Adipose tissue (tissue), 3 donors: ENCODE data around the gene KIR3DL3. TPM values are rescaled to one million over a fixed set of nuclear protein-coding genes. Genes with fewer than 3 reads are reported as not detected.
"Not testable (repeated sequence)": the region's sequence is repeated elsewhere in the genome, so short reads cannot be mapped to it uniquely, and the experiment has no call there.

Experiments used
- H3K27ac ChIP-seq: one replicate; pipeline ENCODE4 v1.5.1; 2013; ENCODE audit warnings: low read depth, low read length
- WGBS, 3 donors: extraction: QIAGEN DNeasy Blood & Tissue Kit; methylation state at CpG; one replicate each; pipeline ENCODE4 v1.1.7; 2013; 5-methylcytosine and 5-hydroxymethylcytosine counted together
- polyA plus RNA-seq, 3 donors: library from polyadenylated mRNA; stranded (reverse); fragments of 200-250 nt; gene quantifications; one replicate each; pipeline ENCODE4 v1.2.3, GENCODE V29; 2013
- donor health status: healthy with polysubstance abuse.
- donor health status: Bipolar disorder and iron deficiency.
- donor health status: healthy.

KIR3DL3 gene
- polyA plus RNA-seq: not detected

DNA sequence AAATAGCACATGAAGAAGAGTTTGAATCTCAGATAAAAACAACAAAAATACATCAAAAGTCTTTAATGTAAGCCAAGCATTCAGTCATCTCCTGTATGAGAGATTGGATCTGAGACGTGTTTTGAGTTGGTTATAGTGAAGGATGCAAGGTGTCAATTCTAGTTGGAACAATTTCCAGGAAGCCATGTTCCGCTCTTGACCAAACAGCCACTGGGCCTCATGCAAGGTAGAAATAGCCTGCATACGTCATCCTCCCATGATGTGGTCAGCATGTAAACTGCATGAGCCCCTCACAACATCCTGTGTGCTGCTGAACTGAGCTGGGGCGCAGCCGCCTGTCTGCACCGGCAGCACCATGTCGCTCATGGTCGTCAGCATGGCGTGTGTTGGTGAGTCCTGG is at the start of gene KIR3DL3:
Gene KIR3DL3, plus strand, starts transcription at position 301 of the 400 bp plus-strand sequence. Its CDS starts 55 bp downstream, at position 356.
- 82 to 87% (median 83%) methylated on average over 9 of the region's 9 CpGs for WGBS, 3 donors
- H3K27ac ChIP-seq: no peak within 1 kb of the TSS

DNA sequence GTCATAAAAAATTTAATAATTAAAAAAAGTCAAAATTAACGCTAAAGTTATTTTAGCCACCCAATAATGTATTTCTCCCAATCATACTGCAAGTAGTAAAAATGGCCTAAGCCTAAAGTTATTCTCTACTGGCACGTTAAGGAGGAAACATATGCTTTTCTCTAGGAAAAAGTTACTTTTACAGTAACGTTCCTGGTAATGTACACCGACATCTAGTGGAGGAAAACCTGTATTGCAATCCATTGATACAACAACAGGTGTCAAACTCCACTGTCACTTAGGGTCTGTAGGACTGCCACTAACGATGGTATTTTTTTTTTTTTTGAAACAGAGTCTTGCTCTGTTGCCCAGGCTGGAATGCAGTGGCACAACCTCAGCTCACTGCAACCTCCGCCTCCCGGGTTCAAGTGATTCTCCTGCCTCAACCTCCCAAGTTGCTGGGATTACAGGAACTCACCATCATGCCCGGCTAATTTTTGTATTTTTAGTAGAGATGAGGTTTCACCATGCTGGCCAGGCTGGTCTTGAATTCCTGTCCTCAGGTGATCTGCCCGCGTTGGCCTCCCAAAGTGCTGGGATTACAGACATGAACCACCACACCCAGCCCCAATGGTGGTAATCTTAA is 47.9 kb upstream of the KIR3DL3 start:
- WGBS, 3 donors: 16 to 28% (median 25%) methylated on average over 10 of the region's 10 CpGs
- H3K27ac ChIP-seq: not testable (repeated sequence)

GRCh38 chr19:54677217-54677616 is 47.0 kb upstream of the KIR3DL3 start:
- H3K27ac ChIP-seq: no peak overlapping the region
- 59 to 62% (median 61%) methylated on average over 4 of the region's 4 CpGs for WGBS, 3 donors

DNA sequence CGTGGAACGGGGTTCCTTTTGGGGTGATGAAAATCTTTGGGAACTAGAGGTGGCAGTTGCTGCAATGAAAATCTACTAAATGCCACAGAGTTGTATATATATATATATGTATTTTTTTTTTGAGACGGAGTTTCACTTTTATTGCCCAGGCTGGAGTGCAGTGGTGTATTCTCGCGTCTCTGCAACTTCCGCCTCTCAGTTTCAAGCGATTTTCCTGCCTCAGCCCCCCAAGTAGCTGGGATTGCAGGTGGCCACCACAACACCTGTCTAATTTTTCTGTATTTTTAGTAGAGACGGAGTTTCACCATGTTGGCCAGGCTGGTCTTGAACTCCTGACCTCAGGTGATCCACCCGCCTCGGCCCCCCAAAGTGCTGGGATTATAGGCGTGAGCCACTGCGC is 42.6 kb upstream of the KIR3DL3 start:
- not testable (repeated sequence) for H3K27ac ChIP-seq
- 77 to 82% (median 79%) methylated on average over 12 of the region's 12 CpGs for WGBS, 3 donors

- WGBS, 3 donors: 45 to 56% (median 52%) methylated on average over 7 of the region's 7 CpGs
- H3K27ac ChIP-seq: no peak overlapping the region
Measured at GRCh38 chr19:54682306-54682856, 41.9 kb upstream of the KIR3DL3 start.

GRCh38 chr19:54684527-54684926 is 39.7 kb upstream of the KIR3DL3 start:
- 23 to 28% (median 24%) methylated on average over 3 of the region's 3 CpGs for WGBS, 3 donors
- H3K27ac ChIP-seq: no peak overlapping the region

DNA sequence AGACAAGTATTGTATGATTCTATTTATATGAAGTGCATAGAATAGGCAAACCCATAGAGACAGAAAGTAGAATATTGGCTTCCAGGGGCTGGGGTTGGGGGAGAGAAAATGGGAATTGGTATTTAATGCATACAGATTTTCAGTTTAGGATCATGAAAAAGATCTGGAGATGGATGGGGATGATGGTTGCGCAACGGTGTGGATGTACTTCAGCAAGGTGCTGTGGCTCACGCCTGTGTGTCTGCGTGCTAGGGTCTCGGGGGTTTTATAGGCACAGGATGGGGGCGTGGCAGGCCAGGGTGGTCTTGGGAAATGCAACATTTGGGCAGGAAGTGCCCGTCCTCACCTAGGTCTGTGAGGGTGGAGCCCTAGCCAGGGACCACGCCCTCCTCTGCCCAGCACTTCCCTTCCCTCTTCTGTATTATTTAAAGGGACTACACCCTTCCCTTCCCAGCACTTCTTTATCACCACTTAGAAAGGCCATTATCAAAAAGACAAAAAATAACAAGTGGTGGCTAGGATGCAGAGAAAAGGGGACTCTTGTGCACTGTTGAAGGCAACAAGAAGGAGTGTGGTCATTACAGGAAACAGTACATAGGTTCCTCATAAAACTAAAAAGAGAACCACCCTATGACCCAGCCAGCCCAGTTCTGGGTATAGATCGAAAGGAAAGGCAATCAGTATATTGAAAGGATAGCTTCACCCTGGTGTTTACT is 32.5 kb upstream of the KIR3DL3 start:
- 48 to 67% (median 63%) methylated on average over 9 of the region's 9 CpGs for WGBS, 3 donors
- H3K27ac ChIP-seq: no peak overlapping the region

DNA sequence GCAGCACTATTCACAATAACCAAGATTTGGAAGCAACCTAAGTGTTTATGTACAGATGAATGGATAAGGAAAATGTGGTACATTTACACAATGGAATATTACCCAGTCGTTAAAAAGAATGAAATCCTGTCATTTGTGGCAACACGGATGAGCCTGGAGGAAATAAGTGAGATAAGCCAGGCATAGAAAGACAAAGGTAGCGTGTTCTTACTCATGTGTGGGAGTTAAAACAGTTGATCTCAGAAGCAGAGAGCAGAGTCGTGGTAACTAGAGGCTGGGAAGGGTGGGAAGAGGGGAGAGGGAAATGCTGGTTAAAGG is 32.0 kb upstream of the KIR3DL3 start:
- 45 to 75% (median 68%) methylated on average over 4 of the region's 4 CpGs for WGBS, 3 donors
- no peak overlapping the region for H3K27ac ChIP-seq

DNA sequence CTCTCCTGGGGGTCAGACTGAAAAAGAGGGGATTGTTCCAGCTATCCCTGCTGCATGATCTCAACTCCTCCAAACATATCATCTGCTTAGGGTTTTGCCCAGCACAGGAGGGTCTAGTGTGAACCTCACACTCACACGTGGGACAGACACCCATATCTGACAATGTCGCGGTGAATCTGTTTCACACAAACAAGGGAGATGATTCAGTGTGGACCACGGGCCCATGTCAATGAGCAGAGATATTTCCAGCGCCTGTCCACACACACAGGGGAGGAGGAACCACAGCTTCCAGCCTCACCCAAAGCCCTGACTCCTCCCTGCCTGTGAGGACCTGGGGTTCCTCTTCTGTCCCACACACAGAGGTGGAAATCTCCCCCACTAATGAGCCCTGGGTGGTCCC is 29.6 kb upstream of the KIR3DL3 start:
- 65 to 80% (median 77%) methylated on average over 5 of the region's 5 CpGs for WGBS, 3 donors

GRCh38 chr19:54696117-54696548 is 28.1 kb upstream of the KIR3DL3 start:
- H3K27ac ChIP-seq: no peak overlapping the region
- 63 to 67% (median 63%) methylated on average over 8 of the region's 8 CpGs for WGBS, 3 donors

More for the DNA sequence above, 29.6 kb upstream of the KIR3DL3 start:
- H3K27ac ChIP-seq: no peak overlapping the region

GRCh38 chr19:54696766-54697165 is 27.5 kb upstream of the KIR3DL3 start:
- no peak overlapping the region for H3K27ac ChIP-seq
- 5 to 38% (median 35%) methylated on average over 2 of the region's 2 CpGs for WGBS, 3 donors

DNA sequence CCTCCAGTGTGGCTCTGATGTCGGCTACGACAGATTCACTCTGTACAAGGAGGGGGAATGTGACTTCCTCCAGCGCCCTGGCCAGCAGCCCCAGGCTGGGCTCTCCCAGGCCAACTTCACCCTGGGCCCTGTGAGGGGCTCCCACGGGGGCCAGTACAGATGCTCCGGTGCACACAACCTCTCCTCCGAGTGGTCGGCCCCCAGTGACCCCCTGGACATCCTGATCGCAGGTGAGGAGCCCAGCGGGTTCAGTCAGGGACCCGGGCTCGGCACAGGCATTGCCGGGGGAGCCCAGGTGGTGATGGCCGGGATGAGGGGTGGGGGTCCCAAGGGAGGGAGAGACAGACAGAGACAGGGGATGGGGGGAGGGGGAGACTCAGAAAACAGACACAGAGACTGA is 26.5 kb upstream of the KIR3DL3 start:
- not testable (repeated sequence) for H3K27ac ChIP-seq
- WGBS, 3 donors: 64 to 86% (median 74%) methylated on average over 8 to 13 of the region's 13 CpGs

GRCh38 chr19:54704928-54705327 is 19.3 kb upstream of the KIR3DL3 start:
- H3K27ac ChIP-seq: no peak overlapping the region
- 67 to 82% (median 69%) methylated on average over 8 of the region's 8 CpGs for WGBS, 3 donors

GRCh38 chr19:54707962-54708361 is 16.3 kb upstream of the KIR3DL3 start:
- WGBS, 3 donors: 47 to 55% (median 51%) methylated on average over 4 of the region's 4 CpGs
- H3K27ac ChIP-seq: no peak overlapping the region

GRCh38 chr19:54708781-54709180 is 15.5 kb upstream of the KIR3DL3 start:
- no peak overlapping the region for H3K27ac ChIP-seq
- WGBS, 3 donors: 85 to 91% (median 90%) methylated on average over 7 of the region's 7 CpGs

DNA sequence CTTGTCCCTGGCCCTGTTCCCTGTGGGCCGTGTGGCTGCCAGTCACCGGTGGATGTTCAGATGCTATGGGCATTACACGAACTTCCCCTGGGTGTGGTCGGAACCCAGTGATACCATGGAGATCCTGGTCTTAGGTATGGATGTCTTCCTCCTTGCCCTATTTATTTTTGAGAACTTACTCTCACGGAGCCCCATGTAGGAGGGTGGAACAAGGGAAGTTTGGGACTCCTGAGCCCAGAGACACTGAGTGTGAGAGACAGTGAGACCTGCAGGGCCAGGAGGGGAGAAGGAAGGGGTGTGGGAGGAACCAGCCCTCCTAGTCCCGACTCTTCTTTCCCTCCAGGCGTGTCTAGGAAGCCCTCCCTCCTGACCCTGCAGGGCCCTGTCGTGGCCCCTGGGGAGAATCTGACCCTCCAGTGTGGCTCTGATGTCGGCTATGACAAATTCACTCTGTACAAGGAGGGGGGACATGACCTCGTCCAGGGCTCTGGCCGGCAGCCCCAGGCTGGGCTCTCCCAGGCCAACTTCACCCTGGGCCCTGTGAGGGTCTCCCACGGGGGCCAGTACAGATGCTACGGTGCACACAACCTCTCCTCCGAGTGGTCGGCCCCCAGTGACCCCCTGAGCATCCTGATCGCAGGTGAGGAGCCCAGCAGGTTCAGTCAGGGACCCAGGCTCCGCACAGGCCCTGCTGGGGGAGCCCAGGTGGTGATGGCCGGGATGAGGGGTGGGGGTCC is 14.9 kb upstream of the KIR3DL3 start:
- WGBS, 3 donors: 58 to 77% (median 74%) methylated on average over 17 to 18 of the region's 18 CpGs
- H3K27ac ChIP-seq: no peak overlapping the region

- 59 to 67% (median 64%) methylated on average over 11 of the region's 13 CpGs for WGBS, 3 donors
Measured at GRCh38 chr19:54709956-54710355, 14.3 kb upstream of the KIR3DL3 start.

DNA sequence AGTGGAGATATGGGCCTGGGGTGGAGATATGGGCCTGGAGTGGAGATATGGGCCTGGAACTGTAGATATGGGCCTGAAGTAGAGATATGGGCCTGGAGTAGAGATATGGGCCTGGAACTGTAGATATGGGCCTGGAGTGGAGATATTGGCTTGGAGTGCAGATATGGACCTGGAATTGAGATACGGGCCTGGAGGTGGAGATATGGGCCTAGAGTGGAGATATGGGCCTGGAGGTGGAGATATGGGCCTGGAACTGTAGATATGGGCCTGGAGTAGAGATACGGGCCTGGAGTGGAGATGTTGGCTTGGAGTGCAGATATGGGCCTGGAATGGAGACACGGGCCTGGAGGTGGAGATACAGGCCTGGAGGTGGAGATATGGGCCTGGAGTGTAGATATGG is 402 bp downstream of the KIR3DL3 start:
- WGBS, 3 donors: 60 to 68% (median 60%) methylated on average over 3 of the region's 3 CpGs
- no peak overlapping the region for H3K27ac ChIP-seq

More at GRCh38 chr19:54709956-54710355, 14.3 kb upstream of the KIR3DL3 start:
- not testable (repeated sequence) for H3K27ac ChIP-seq

- WGBS, 3 donors: 74 to 83% (median 81%) methylated on average over 7 of the region's 7 CpGs
Measured at GRCh38 chr19:54725321-54725720, 1.1 kb downstream of the KIR3DL3 start.

More at GRCh38 chr19:54725321-54725720, 1.1 kb downstream of the KIR3DL3 start:
- H3K27ac ChIP-seq: no peak overlapping the region
